ENCODE measurements around the gene COL15A1. TPM values are rescaled to one million over a fixed set of nuclear protein-coding genes. Genes with fewer than 3 reads are reported as not detected.

COL15A1 gene
- total and polyA plus RNA-seq, 2 of the 8 experiments (the other 6 are each of a cell fraction or from before 2014, with no cell fraction given) = 0.12 to 0.15 TPM

GRCh38 chr9:98915599-98915998, 28.1 kb upstream of the COL15A1 start:
- no peaks in the 10 kb centered on the region for H3K23me2 ChIP-seq (ENCODE audit: low read depth, low read length)
- no peak overlapping the region for H2BK5ac ChIP-seq (ENCODE audit: low read depth, low read length)
- no peak overlapping the region for H3K14ac ChIP-seq (ENCODE audit: insufficient read length)
- no peak overlapping the region for H2AFZ ChIP-seq (ENCODE audit: low read length)
- H3K23ac ChIP-seq (ENCODE audit: insufficient read length) = no peak overlapping the region
- H3K79me1 ChIP-seq (ENCODE audit: low read depth, low read length) = no peaks in the 10 kb centered on the region
- no peak overlapping the region for H2BK20ac ChIP-seq (ENCODE audit: low read length)
- no peaks in the 10 kb centered on the region for H4K20me1 ChIP-seq (replicated peaks in 1 of 2; ENCODE audit: control insufficient read depth in 1 of 2, insufficient read depth in 2 of 2, low read length in 2 of 2)
- H3K9ac ChIP-seq (replicated peaks in 1 of 4; ENCODE audit: extremely low read depth in 1 of 4, low read depth in 3 of 4, low read length in 3 of 4) = no peak overlapping the region
- no peak overlapping the region for H4K5ac ChIP-seq (ENCODE audit: insufficient read length, low read depth, low read length)
- H3K4me3 ChIP-seq (ENCODE audit: extremely low read depth in 1 of 4, insufficient read depth in 2 of 4, low read depth in 3 of 4, low read length in 4 of 4) = no peak overlapping the region
- no peaks in the 10 kb centered on the region; a peak in 1 of 7 replicates for H3K4me1 ChIP-seq (replicated peaks in 1 of 4; ENCODE audit: control insufficient read depth in 3 of 4, insufficient read depth in 4 of 4, low read length in 3 of 4)
- 100% methylated on average over 3 of the region's 3 CpGs; no CpG with 5 or more reads in 1 of the 2 experiments for WGBS, 2 experiments (ENCODE audit: extremely low coverage in 1 of 2, insufficient coverage in 1 of 2, insufficient read length in 1 of 2, insufficient replicate concordance in 2 of 2, low coverage in 1 of 2, low lambda C conversion rate in 2 of 2, missing lambda C conversion rate in 1 of 2)
- no peaks in the 10 kb centered on the region for H3K79me2 ChIP-seq (ENCODE audit: control insufficient read depth in 1 of 2, insufficient read depth in 2 of 2, low read length in 2 of 2)
- H3K36me3 ChIP-seq (ENCODE audit: control insufficient read depth in 2 of 4, insufficient read depth in 4 of 4, low read length in 3 of 4) = no peaks in the 10 kb centered on the region
- TF ChIP-seq USF2 (IDR thresholded peaks at IDR 0.05; ENCODE audit: low read length) (no peak), SIRT6 (IDR thresholded peaks at IDR 0.05; ENCODE audit: low read length) (no peak), EP300 (IDR thresholded peaks at IDR 0.05; ENCODE audit: borderline replicate concordance in 1 of 2, low read depth in 2 of 2, low read length in 2 of 2) (no peak), HDAC2 (IDR thresholded peaks at IDR 0.05; ENCODE audit: borderline replicate concordance in 1 of 2, low read depth in 2 of 2, low read length in 2 of 2) (no peak), SAP30 (IDR thresholded peaks at IDR 0.05; ENCODE audit: insufficient read depth, insufficient replicate concordance, low read length) (no peak), SP1 (IDR thresholded peaks at IDR 0.05; ENCODE audit: low read depth, low read length) (no peak), NANOG (IDR thresholded peaks at IDR 0.05; ENCODE audit: insufficient read depth, low read depth, low read length, poor library complexity, severe bottlenecking) (no peak), SP2 (IDR thresholded peaks at IDR 0.05; ENCODE audit: low read length) (no peak), CHD1 (IDR thresholded peaks at IDR 0.05; ENCODE audit: low read depth, low read length) (no peak), POLR2AphosphoS5 (IDR thresholded peaks at IDR 0.05; ENCODE audit: low read depth, low read length) (no peak), JUN (IDR thresholded peaks at IDR 0.05; ENCODE audit: low read depth, low read length) (no peak), GTF2F1 (IDR thresholded peaks at IDR 0.05; ENCODE audit: borderline replicate concordance, low read depth, low read length) (no peak)
- TF ChIP-seq, protein P1, sequence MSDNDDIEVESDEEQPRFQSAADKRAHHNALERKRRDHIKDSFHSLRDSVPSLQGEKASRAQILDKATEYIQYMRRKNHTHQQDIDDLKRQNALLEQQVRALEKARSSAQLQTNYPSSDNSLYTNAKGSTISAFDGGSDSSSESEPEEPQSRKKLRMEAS (IDR thresholded peaks at IDR 0.05) = no peak
- CTCF ChIA-PET (ENCODE audit: partially characterized antibody) = no interaction called here
- no peak overlapping the region for H3K4me2 ChIP-seq (ENCODE audit: insufficient read depth in 1 of 2, low read depth in 2 of 2, low read length in 2 of 2)
- H2BK120ac ChIP-seq (replicated peaks; ENCODE audit: low read depth, low read length) = no peak overlapping the region
- no peaks in the 10 kb centered on the region for H3K27me3 ChIP-seq (replicated peaks in 1 of 4; ENCODE audit: control insufficient read depth in 3 of 4, extremely low read depth in 1 of 4, insufficient read depth in 3 of 4, low read length in 3 of 4)
- H2BK12ac ChIP-seq (ENCODE audit: low read depth, low read length) = no peak overlapping the region
- no peak overlapping the region for H4K8ac ChIP-seq (ENCODE audit: extremely low read depth, insufficient read depth, low read length)
- H2BK15ac ChIP-seq (ENCODE audit: low read length) = no peak overlapping the region
- H3K18ac ChIP-seq (ENCODE audit: extremely low read depth, low read length) = no peak overlapping the region
- H3K27ac ChIP-seq (ENCODE audit: low read depth, low read length) = no peak overlapping the region
- no peak overlapping the region for H2AK5ac ChIP-seq (ENCODE audit: low read depth, low read length)
- no peak overlapping the region for H3K56ac ChIP-seq (replicated peaks; ENCODE audit: insufficient read length, low read depth, low read length)
- no peak for FAIRE-seq
- POLR2A ChIA-PET (ENCODE audit: partially characterized antibody) = no interaction called here
- no peak overlapping the region for H4K91ac ChIP-seq (replicated peaks; ENCODE audit: insufficient read length, low read length)
- H3K9me3 ChIP-seq (ENCODE audit: insufficient read depth in 2 of 2, low read depth in 1 of 2, low read length in 1 of 2) = no peaks in the 10 kb centered on the region
- H3K4ac ChIP-seq (replicated peaks; ENCODE audit: insufficient read length, low read depth, low read length) = no peak overlapping the region
- no peak for DNase-seq (ENCODE audit: low read depth in 1 of 2, low spot score in 2 of 2)

Data from H1 (cell line).